SU-DHL-6 (cell line): ENCODE measurements around the gene DEPDC7.

ENCODE experiments used
- H2AFZ ChIP-seq: fragments of 200-600 bp; sonication (generic); 2 replicates; pipeline ENCODE4 v1.6.1; 2014; ENCODE audit warnings: low read depth, mild to moderate bottlenecking, moderate library complexity, mixed read lengths, antibody characterized with exemption, low read length; ENCODE audit not compliant: severe bottlenecking
- H3F3A ChIP-seq: fragments of 200-600 bp; shearing (Covaris generic); 2 replicates; pipeline ENCODE4 v1.6.0; 2016; ENCODE audit warnings: antibody characterized with exemption, mild to moderate bottlenecking; ENCODE audit not compliant: insufficient read depth
- H3K27ac ChIP-seq: fragments of 200-600 bp; sonication (generic); 2 replicates; pipeline ENCODE4 v1.5.1; 2016; ENCODE audit warnings: low read depth, mild to moderate bottlenecking, low read length, moderate library complexity, mixed read lengths
- H3K27me3 ChIP-seq: fragments of 200-600 bp; sonication (generic), shearing (Covaris generic); 2 replicates; pipeline ENCODE4 v1.6.0; 2014; ENCODE audit warnings: mild to moderate bottlenecking, low read length
- H3K36me3 ChIP-seq: fragments of 200-600 bp; sonication (generic); 2 replicates; pipeline ENCODE4 v1.6.1; 2014; ENCODE audit warnings: mild to moderate bottlenecking, low read length, mixed read lengths
- H3K4me2 ChIP-seq: fragments of 300-600, 200-600 bp; shearing (Covaris generic), sonication (generic); 2 replicates; pipeline ENCODE4 v1.6.0; 2014; ENCODE audit warnings: low read length, low read depth, mild to moderate bottlenecking; ENCODE audit not compliant: poor library complexity, severe bottlenecking
- H3K4me3 ChIP-seq: fragments of 200-600 bp; sonication (generic); 2 replicates; pipeline ENCODE4 v1.5.1; 2014; ENCODE audit warnings: antibody characterized with exemption, low read length, mild to moderate bottlenecking, mixed read lengths; ENCODE audit not compliant: insufficient read depth, poor library complexity, severe bottlenecking
- H3K79me2 ChIP-seq: fragments of 200-600 bp; sonication (generic); 2 replicates; pipeline ENCODE4 v1.6.1; 2014; ENCODE audit warnings: mild to moderate bottlenecking, low read length, moderate library complexity; ENCODE audit not compliant: insufficient read depth
- H3K9ac ChIP-seq: fragments of 200-600 bp; sonication (generic); 2 replicates; pipeline ENCODE4 v1.7.0; 2014; ENCODE audit warnings: mild to moderate bottlenecking, low read length
- H3K9me2 ChIP-seq: fragments of 200-600 bp; sonication (generic); replicated peaks from 2 replicates; pipeline ENCODE4 v1.6.1; 2014; ENCODE audit warnings: low read length; ENCODE audit not compliant: insufficient read depth
- H3K9me3 ChIP-seq: fragments of 200-600 bp; sonication (generic); 2 replicates; pipeline ENCODE4 v1.6.1; 2014; ENCODE audit warnings: low read length, mixed read lengths; ENCODE audit not compliant: insufficient read depth
- H4K20me1 ChIP-seq: fragments of 200-600 bp; sonication (generic); 2 replicates; pipeline ENCODE4 v1.6.1; 2014; ENCODE audit warnings: low read depth, mild to moderate bottlenecking, antibody characterized with exemption, low read length, moderate library complexity, mixed read lengths
- CTCF ChIP-seq: fragments of 200-600 bp; sonication (generic); IDR thresholded peaks from one replicate; pipeline ENCODE4 v1.5.1; 2017; ENCODE audit warnings: antibody characterized with exemption, mild to moderate bottlenecking, low read length, moderate library complexity; ENCODE audit not compliant: insufficient read depth, poor library complexity, severe bottlenecking
- EZH2phosphoT487 ChIP-seq: fragments of 200-600 bp; sonication (generic), shearing (Covaris generic); conservative IDR thresholded peaks from 2 replicates; pipeline ENCODE4 v1.6.1; 2018; ENCODE audit warnings: mild to moderate bottlenecking, antibody characterized with exemption, low read length, moderate library complexity, mixed read lengths

DEPDC7 gene

GRCh38 chr11:33017965-33018364 lies 2.3 kb downstream of the DEPDC7 start:
- Histone ChIP-seq H3K9me3 (no peaks in the 10 kb centered on the region), H3K4me2 (no peak overlapping the region), H2AFZ (no peak overlapping the region), H3K36me3 (no peaks in the 10 kb centered on the region), H3K27me3 (no peaks in the 10 kb centered on the region), H3K4me3 (no peak overlapping the region), H4K20me1 (no peaks in the 10 kb centered on the region), H3K9ac (no peak overlapping the region), H3K27ac (no peak overlapping the region), H3F3A (no peaks in the 10 kb centered on the region), H3K79me2 (no peaks in the 10 kb centered on the region), H3K9me2 (no peaks in the 10 kb centered on the region)
- TF ChIP-seq EZH2phosphoT487 (no peak), CTCF (no peak)

GRCh38 chr11:33018840-33019239 lies 3.2 kb downstream of the DEPDC7 start:
- H3K9ac ChIP-seq, result no peak overlapping the region
- TF ChIP-seq EZH2phosphoT487 (no peak), CTCF (no peak)

GRCh38 chr11:33021501-33021900 lies 5.8 kb downstream of the DEPDC7 start:
- Histone ChIP-seq H3K79me2 (no peaks in the 10 kb centered on the region), H3K27ac (no peak overlapping the region), H3K27me3 (no peaks in the 10 kb centered on the region), H3K4me3 (no peak overlapping the region), H3K9me3 (no peaks in the 10 kb centered on the region), H3F3A (no peaks in the 10 kb centered on the region), H3K9me2 (no peaks in the 10 kb centered on the region), H2AFZ (no peak overlapping the region), H3K4me2 (no peak overlapping the region), H4K20me1 (no peaks in the 10 kb centered on the region), H3K36me3 (no peaks in the 10 kb centered on the region), H3K9ac (no peak overlapping the region)
- TF ChIP-seq EZH2phosphoT487 (no peak), CTCF (no peak)

More at GRCh38 chr11:33018840-33019239, 3.2 kb downstream of the DEPDC7 start:
- Histone ChIP-seq H3F3A (no peaks in the 10 kb centered on the region), H2AFZ (no peak overlapping the region), H3K9me2 (no peaks in the 10 kb centered on the region), H3K36me3 (no peaks in the 10 kb centered on the region), H3K27ac (no peak overlapping the region), H3K4me3 (no peak overlapping the region), H3K27me3 (no peaks in the 10 kb centered on the region), H3K79me2 (no peaks in the 10 kb centered on the region), H4K20me1 (no peaks in the 10 kb centered on the region), H3K4me2 (no peak overlapping the region), H3K9me3 (no peaks in the 10 kb centered on the region)
